HepG2 (cell line): Measurements from ENCODE around the gene DDX17. TPM values are rescaled to one million over a fixed set of nuclear protein-coding genes. Genes with fewer than 3 reads are reported as not detected.

ENCODE experiments used
- ATAC-seq: fragments of 200-7000 bp; cut with Tn5 transposase; 3 replicates; pipeline ENCODE4 v1.9.1; 2020; ENCODE audit warnings: mild to moderate bottlenecking, moderate library complexity
- BruUV-seq: library from RNA; stranded (reverse); fragments of 400-500 nt; replicated peaks from 2 replicates; lab custom pipeline; 2021; lab: Mats Ljungman, UMichigan
- CTCF ChIA-PET: fragments of 300-600 bp; formaldehyde crosslinking; extraction: SDS; loops from one replicate; lab custom pipeline; 2021; ENCODE audit warnings: low total read pairs, inconsistent platforms, low intra/inter-chr PET ratio; lab: Yijun Ruan, JAX
- POLR2A ChIA-PET: fragments of 350-600 bp; sonication (Branson Sonifier 250); formaldehyde crosslinking; loops from one replicate; lab custom pipeline; 2020; ENCODE audit warnings: antibody characterized with exemption, inconsistent platforms; lab: Yijun Ruan, JAX
- DNase-seq: peaks from one replicate; pipeline ENCODE4 v3.0.0-alpha.2; 2015; ENCODE audit warnings: low spot score
- FAIRE-seq: peaks from 3 replicates; lab custom pipeline; 2011; peaks lifted over from hg19 to GRCh38; lab: Jason Lieb, UNC
- H2AFZ ChIP-seq: one replicate; pipeline ENCODE4 v1.6.1; 2011; ENCODE audit warnings: low read length, inconsistent platforms
- H3K27ac ChIP-seq: fragments of 300-600 bp; 3 replicates; pipeline ENCODE4 v1.8.0; 2011; ENCODE audit warnings: mixed run types, mild to moderate bottlenecking, mixed read lengths, low read length, inconsistent platforms; ENCODE audit not compliant: insufficient read depth; ENCODE audit errors: extremely low read length
- H3K27me3 ChIP-seq, 2 experiments: fragments of 200-600 bp in 1 of 2; 2 replicates in 1 of 2; 3 replicates in 1 of 2; pipeline versions ENCODE4 v1.6.0 to v1.8.0; 2011; ENCODE audit warnings: low read length in 2 of 2, mild to moderate bottlenecking in 2 of 2, moderate library complexity in 2 of 2, inconsistent platforms in 1 of 2; ENCODE audit not compliant: insufficient read depth in 2 of 2, control insufficient read depth in 1 of 2
- H3K36me3 ChIP-seq, 2 experiments: fragments of 200-600 bp in 1 of 2; replicated peaks in 1 of 2; 2 replicates in 1 of 2; 3 replicates in 1 of 2; pipeline versions ENCODE4 v1.5.1 to v1.8.0; 2011; ENCODE audit warnings: low read length in 2 of 2, inconsistent platforms in 1 of 2; ENCODE audit not compliant: insufficient read depth in 2 of 2, control insufficient read depth in 1 of 2
- H3K4me1 ChIP-seq: 2 replicates; pipeline ENCODE4 v1.5.1; 2012; ENCODE audit warnings: low read length, inconsistent platforms; ENCODE audit not compliant: insufficient read depth
- H3K4me2 ChIP-seq: 2 replicates; pipeline ENCODE4 v1.6.0; 2011; ENCODE audit warnings: low read depth, low read length, inconsistent platforms
- H3K4me3 ChIP-seq, 3 experiments: fragments of 200-600 bp in 1 of 3; sonication (generic), shearing (Covaris generic) in 1 of 3; replicated peaks in 1 of 3; 2 replicates each; pipeline ENCODE4 v1.5.1; 2011 to 2016; ENCODE audit warnings: low read length in 3 of 3, inconsistent platforms in 2 of 3, low read depth in 2 of 3, mild to moderate bottlenecking in 2 of 3, control low read depth in 1 of 3, mixed read lengths in 1 of 3; ENCODE audit not compliant: insufficient read depth in 1 of 3
- H3K79me2 ChIP-seq: one replicate; pipeline ENCODE4 v1.6.1; 2011; ENCODE audit warnings: low read length, inconsistent platforms; ENCODE audit not compliant: insufficient read depth
- H3K9ac ChIP-seq: 2 replicates; pipeline ENCODE4 v1.6.0; 2011; ENCODE audit warnings: mild to moderate bottlenecking, low read depth, low read length, inconsistent platforms; ENCODE audit not compliant: insufficient read depth
- H3K9me3 ChIP-seq: 2 replicates; pipeline ENCODE4 v1.5.1; 2012; ENCODE audit warnings: mild to moderate bottlenecking, low read length
- H4K20me1 ChIP-seq: 2 replicates; pipeline ENCODE4 v1.6.0; 2011; ENCODE audit warnings: inconsistent platforms, mild to moderate bottlenecking, low read length, moderate library complexity; ENCODE audit not compliant: insufficient read depth
- ARID2 ChIP-seq: sonication (generic); formaldehyde crosslinking; IDR thresholded peaks from 2 replicates; pipeline ENCODE4 v1.8.1; 2022; ENCODE audit warnings: mild to moderate bottlenecking, missing genetic modification reagents, borderline replicate concordance
- ERF ChIP-seq: IDR thresholded peaks from 2 replicates; pipeline ENCODE4 v1.6.1; 2018; ENCODE audit warnings: missing biosample characterization, missing genetic modification reagents
- GATAD2A ChIP-seq: IDR thresholded peaks from 2 replicates; pipeline ENCODE4 v1.6.1; 2016
- IKZF5 ChIP-seq: IDR thresholded peaks from 2 replicates; pipeline ENCODE4 v1.6.1; 2018; ENCODE audit warnings: missing genetic modification reagents, mild to moderate bottlenecking, missing compliant biosample characterization
- JUND ChIP-seq: sonication (generic); formaldehyde crosslinking; IDR thresholded peaks from 2 replicates; pipeline ENCODE4 v1.8.0; 2022; ENCODE audit warnings: mild to moderate bottlenecking, missing genetic modification reagents
- KDM5B ChIP-seq: sonication (generic); formaldehyde crosslinking; IDR thresholded peaks from 2 replicates; pipeline ENCODE4 v1.4.0; 2020; ENCODE audit warnings: missing genetic modification reagents, mild to moderate bottlenecking, borderline replicate concordance
- MTA1 ChIP-seq: sonication (generic); formaldehyde crosslinking; IDR thresholded peaks from 2 replicates; pipeline ENCODE4 v1.4.0; 2020; ENCODE audit warnings: missing genetic modification reagents, mild to moderate bottlenecking, borderline replicate concordance
- MXI1 ChIP-seq: IDR thresholded peaks from 3 replicates; pipeline ENCODE4 v1.6.1; 2012; ENCODE audit warnings: low read depth, low read length, inconsistent platforms, borderline replicate concordance
- RARG ChIP-seq: sonication (generic); formaldehyde crosslinking; IDR thresholded peaks from 2 replicates; pipeline ENCODE4 v1.4.0; 2020; ENCODE audit warnings: low read depth, mild to moderate bottlenecking, missing genetic modification reagents
- SKI ChIP-seq: fragments of 450-650 bp; IDR thresholded peaks from one replicate; pipeline ENCODE4 v1.6.1; 2018; ENCODE audit warnings: mild to moderate bottlenecking; ENCODE audit not compliant: partially characterized antibody
- TFDP2 ChIP-seq: sonication (generic); formaldehyde crosslinking; IDR thresholded peaks from 2 replicates; pipeline ENCODE4 v1.4.0; 2020; ENCODE audit warnings: missing genetic modification reagents
- ZNF256 ChIP-seq: sonication (generic); formaldehyde crosslinking; conservative IDR thresholded peaks from 2 replicates; pipeline ENCODE4 v1.4.0; 2020; ENCODE audit warnings: missing genetic modification reagents
- ZNF317 ChIP-seq: sonication (generic); formaldehyde crosslinking; IDR thresholded peaks from 2 replicates; pipeline ENCODE4 v1.5.0; 2020; ENCODE audit warnings: mild to moderate bottlenecking, missing genetic modification reagents
- ZNF431 ChIP-seq: sonication (generic); formaldehyde crosslinking; IDR thresholded peaks from 2 replicates; pipeline ENCODE4 v1.9.0; 2022; ENCODE audit warnings: missing genetic modification reagents, low read depth, mild to moderate bottlenecking, borderline replicate concordance
- ZNF607 ChIP-seq: sonication (generic); formaldehyde crosslinking; IDR thresholded peaks from 2 replicates; pipeline ENCODE4 v1.5.1; 2020; ENCODE audit warnings: missing genetic modification reagents, mild to moderate bottlenecking, borderline replicate concordance
- ZNF746 ChIP-seq: sonication (generic); formaldehyde crosslinking; IDR thresholded peaks from 2 replicates; pipeline ENCODE4 v1.8.0; 2022; ENCODE audit warnings: mild to moderate bottlenecking, missing genetic modification reagents
- ZNF770 ChIP-seq: sonication (generic); formaldehyde crosslinking; IDR thresholded peaks from 2 replicates; pipeline ENCODE4 v1.5.0; 2020; ENCODE audit warnings: mild to moderate bottlenecking, missing genetic modification reagents
- ZSCAN21 ChIP-seq: sonication (generic); formaldehyde crosslinking; IDR thresholded peaks from 2 replicates; pipeline ENCODE4 v1.8.0; 2022; ENCODE audit warnings: mild to moderate bottlenecking, missing genetic modification reagents, moderate library complexity, borderline replicate concordance
- ZSCAN25 ChIP-seq: sonication (generic); formaldehyde crosslinking; IDR thresholded peaks from 2 replicates; pipeline ENCODE4 v1.8.0; 2022; ENCODE audit warnings: mild to moderate bottlenecking, missing genetic modification reagents
- WGBS: methylation state at CpG from one replicate; pipeline ENCODE4 v1.1.6; 2017; ENCODE audit warnings: low lambda C conversion rate; 5-methylcytosine and 5-hydroxymethylcytosine counted together
- in situ Hi-C: cut with HindIII; loops from 2 replicates; pipeline ENCODE4 v1.10.0; 2017; ENCODE audit warnings: low pct_unique_long_range_greater_than_20kb; ENCODE audit not compliant: extremely low pct_ligation_motif_present
- intact Hi-C: fragments of 100-400 bp; cut with micrococcal nuclease; formaldehyde crosslinking; loops from one replicate; pipeline ENCODE4 v1.10.0; 2022; ENCODE audit not compliant: unreplicated experiment
- polyA plus RNA-seq, 8 experiments: library from polyadenylated mRNA; depleted of rRNA in 3 of 8; stranded (reverse) in 7 of 8; unstranded in 1 of 8; fragments of >200 nt; fragmentation: Illumina TruSeq in 4 of 8; extraction: Trizol in 4 of 8; gene quantifications; 2 replicates each; pipeline versions ENCODE4 v1.2.1 to v1.2.3, GENCODE V29; 2011 to 2016; ENCODE audit warnings: low read depth in 4 of 8, missing spikeins in 1 of 8, mixed read lengths in 1 of 8; ENCODE audit not compliant: insufficient read depth in 1 of 8
- total RNA-seq, 5 experiments: library from RNA; depleted of rRNA; stranded (reverse); fragments of >200 nt; fragmentation: Illumina TruSeq; extraction: Trizol; gene quantifications; 2 replicates each; pipeline ENCODE4 v1.2.3, GENCODE V29; 2016; ENCODE audit warnings: low read depth in 1 of 5
- TF ChIP-seq, protein P1 (sequence below): IDR thresholded peaks from 2 replicates; pipeline ENCODE4 v1.6.1; 2016

The DDX17 gene
- total and polyA plus RNA-seq, 2 of the 13 experiments (the other 11 are each of a cell fraction or from before 2014, with no cell fraction given), result 238 to 344 TPM

- H3K27ac ChIP-seq, result no peak overlapping the region
- H3K4me3 ChIP-seq, result peak overlapping the region in 1 of 3 experiments; percentile 52; a peak in 1 of 6 replicates
- H3K4me1 ChIP-seq, result peaks cover 63% of the 10 kb centered on the region
- FAIRE-seq (no peak), ATAC-seq (peak; percentile 60), DNase-seq (peak; percentile 71)
- WGBS, result 44% methylated on average over 15 of the region's 51 CpGs
- CTCF ChIA-PET, result no interaction called here
- no peak overlapping the region for H2AFZ ChIP-seq
- BruUV-seq, result no TSS peak
- POLR2A ChIA-PET, result interaction anchor here (2.1 kb wide), 1 partner anchor 23 kb away, joined by 5 read pairs; no protein-coding TSS in a partner anchor
- peak overlapping the region; percentile 56 for H3K4me2 ChIP-seq
- H3K9ac ChIP-seq, result no peak overlapping the region
- intact Hi-C loops, result loop anchor here (5.0 kb wide), 1 partner anchor 46 kb away; the partner anchor contains the start of gene DDX17
- H4K20me1 ChIP-seq, result no peaks in the 10 kb centered on the region
- H3K79me2 ChIP-seq, result no peaks in the 10 kb centered on the region
- H3K9me3 ChIP-seq, result no peaks in the 10 kb centered on the region
- peaks cover under 1 to 45% of the 10 kb centered on the region in 2 experiments; a peak in 3 of 5 replicates for H3K27me3 ChIP-seq
- no peaks in the 10 kb centered on the region for H3K36me3 ChIP-seq
- in situ Hi-C loops, result no loop called here
- TF ChIP-seq ZNF746 (CRISPR knock-in tag) (no peak), ZNF256 (0 out of 2 replicates have a peak, but pooled peaks have one; percentile 43), TFDP2 (CRISPR knock-in tag) (peak; percentile 65), MXI1 (peak; percentile 82; the same call in 2 of the 3 replicates), ZNF317 (no peak), ZNF431 (CRISPR knock-in tag) (0 out of 2 replicates have a peak, but pooled peaks have one; percentile 41), ARID2 (no peak), SKI (peak; percentile 26), ERF (peak; percentile 78), KDM5B (CRISPR knock-in tag) (0 out of 2 replicates have a peak, but pooled peaks have one; percentile 33), ZSCAN21 (CRISPR knock-in tag) (peak; percentile 67; the same call in 1 of the 2 replicates), GATAD2A (CRISPR knock-in tag) (peak; percentile 74), MTA1 (CRISPR knock-in tag) (no peak), ZNF607 (no peak), IKZF5 (CRISPR knock-in tag) (peak; percentile 65; the same call in 1 of the 2 replicates), JUND (no peak), RARG (CRISPR knock-in tag) (no peak), ZNF770 (CRISPR knock-in tag) (peak; percentile 94), ZSCAN25 (CRISPR knock-in tag) (peak; percentile 45; the same call in 1 of the 2 replicates)
- TF ChIP-seq, protein P1, sequence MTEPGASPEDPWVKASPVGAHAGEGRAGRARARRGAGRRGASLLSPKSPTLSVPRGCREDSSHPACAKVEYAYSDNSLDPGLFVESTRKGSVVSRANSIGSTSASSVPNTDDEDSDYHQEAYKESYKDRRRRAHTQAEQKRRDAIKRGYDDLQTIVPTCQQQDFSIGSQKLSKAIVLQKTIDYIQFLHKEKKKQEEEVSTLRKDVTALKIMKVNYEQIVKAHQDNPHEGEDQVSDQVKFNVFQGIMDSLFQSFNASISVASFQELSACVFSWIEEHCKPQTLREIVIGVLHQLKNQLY (CRISPR knock-in tag), result peak; percentile 39; the same call in 1 of the 2 replicates
These were observed 44.6 kb downstream of the DDX17 start for GRCh38 chr22:38461414-38462081.
